ENCODE measurements around the gene BLID. TPM values are rescaled to one million over a fixed set of nuclear protein-coding genes. Genes with fewer than 3 reads are reported as not detected.

BLID gene
- total and polyA plus RNA-seq, 2 experiments from 2014 or later, result not detected

DNA sequence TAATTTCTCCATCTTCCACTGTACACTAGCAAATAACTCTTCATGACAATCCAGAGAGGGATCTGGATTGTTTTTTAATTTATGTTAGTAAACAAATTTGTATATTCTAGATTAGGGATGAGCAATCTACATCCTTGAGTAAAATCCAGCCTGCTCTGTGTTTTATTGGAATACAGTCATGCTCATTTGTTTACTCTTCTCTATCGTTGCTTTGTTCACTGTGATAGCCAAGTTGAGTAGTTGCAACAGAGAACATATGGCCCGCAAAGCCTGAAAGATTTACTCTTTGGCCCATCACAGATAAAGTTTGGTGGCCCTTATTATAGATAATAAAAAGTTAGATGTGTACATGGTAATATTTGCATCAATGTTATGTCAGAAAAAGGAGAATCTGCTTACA is 6.2 kb upstream of the BLID start:
- H3K27ac Mint-ChIP-seq, result no peak overlapping the region
- Histone ChIP-seq H3K4me3 (no peak overlapping the region), H3K9me2 (ENCODE audit: insufficient read depth) (peaks cover 5% of the 10 kb centered on the region; the same call in 1 of the 2 replicates), H3K27ac (ENCODE audit: low read depth) (no peak overlapping the region), H3F3A (replicated peaks; ENCODE audit: low read depth) (no peaks in the 10 kb centered on the region), H3K79me2 (replicated peaks; ENCODE audit: insufficient read depth) (no peaks in the 10 kb centered on the region), H3K36me3 (ENCODE audit: insufficient read depth) (no peaks in the 10 kb centered on the region), H3K4me1 (ENCODE audit: insufficient read depth) (no peaks in the 10 kb centered on the region), H3K27me3 (ENCODE audit: insufficient read depth) (no peaks in the 10 kb centered on the region), H4K20me1 (replicated peaks; ENCODE audit: insufficient read depth) (no peaks in the 10 kb centered on the region), H2AFZ (no peak overlapping the region), H3K4me2 (no peak overlapping the region)
- no peak overlapping the region for H3K4me3 Mint-ChIP-seq
- DNase-seq (ENCODE audit: low spot score) (no peak), ATAC-seq (no peak)
- H3K36me3 Mint-ChIP-seq (ENCODE audit: low read depth), result no peaks in the 10 kb centered on the region
- H3K4me1 Mint-ChIP-seq, result no peaks in the 10 kb centered on the region
- H3K27me3 Mint-ChIP-seq (ENCODE audit: insufficient read depth, low read depth, poor library complexity), result no peaks in the 10 kb centered on the region
- H3K9me3 Mint-ChIP-seq, result no peaks in the 10 kb centered on the region
- TF ChIP-seq ZNF331 (CRISPR knock-in tag; IDR thresholded peaks at IDR 0.05; ENCODE audit: low read depth), result no peak
- no peak for TF ChIP-seq JUNB (IDR thresholded peaks at IDR 0.05; ENCODE audit: unreplicated experiment)
- no peak for TF ChIP-seq EZH2 (IDR thresholded peaks at IDR 0.05; ENCODE audit: low read depth, unreplicated experiment)
- TF ChIP-seq EZH2phosphoT487 (IDR thresholded peaks at IDR 0.05; ENCODE audit: unreplicated experiment), result no peak
- TF ChIP-seq POLR2AphosphoS5 (IDR thresholded peaks at IDR 0.05; ENCODE audit: low read depth), result no peak

DNA sequence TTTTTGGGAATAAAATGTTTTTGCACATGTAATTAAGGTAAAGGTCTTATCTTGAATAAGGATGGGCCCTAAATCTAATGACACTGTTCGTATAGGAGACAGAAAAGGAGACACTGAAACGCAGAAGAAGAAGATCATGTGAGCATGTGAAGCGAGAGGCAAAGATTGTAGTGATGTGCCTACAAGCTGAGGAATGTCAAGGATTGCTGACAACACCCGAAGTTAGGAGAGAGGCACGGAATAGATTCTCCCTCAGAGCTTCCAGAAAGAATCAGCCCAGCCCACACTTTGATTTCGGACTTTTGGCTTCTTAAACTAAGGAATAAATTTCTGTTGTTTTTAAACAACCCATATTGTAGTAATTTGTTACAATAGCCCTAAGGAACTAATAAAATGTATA is 4.1 kb upstream of the BLID start:
- Histone ChIP-seq H3K4me2 (no peak overlapping the region), H2AFZ (no peak overlapping the region), H3K36me3 (ENCODE audit: insufficient read depth) (no peaks in the 10 kb centered on the region), H3K79me2 (replicated peaks; ENCODE audit: insufficient read depth) (no peaks in the 10 kb centered on the region), H3F3A (replicated peaks; ENCODE audit: low read depth) (no peaks in the 10 kb centered on the region), H3K4me1 (ENCODE audit: insufficient read depth) (peaks cover 4% of the 10 kb centered on the region; the same call in 1 of the 2 replicates), H3K27ac (ENCODE audit: low read depth) (no peak overlapping the region), H4K20me1 (replicated peaks; ENCODE audit: insufficient read depth) (no peaks in the 10 kb centered on the region), H3K9me2 (ENCODE audit: insufficient read depth) (peaks cover 5% of the 10 kb centered on the region; the same call in 1 of the 2 replicates), H3K4me3 (no peak overlapping the region), H3K27me3 (ENCODE audit: insufficient read depth) (no peaks in the 10 kb centered on the region)
- Mint-ChIP-seq H3K27ac (no peak overlapping the region), H3K4me3 (no peak overlapping the region), H3K36me3 (ENCODE audit: low read depth) (no peaks in the 10 kb centered on the region), H3K27me3 (ENCODE audit: insufficient read depth, low read depth, poor library complexity) (no peaks in the 10 kb centered on the region), H3K9me3 (no peaks in the 10 kb centered on the region), H3K4me1 (peaks cover 10% of the 10 kb centered on the region; the same call in 2 of the 3 replicates)
- TF ChIP-seq, protein P1, sequence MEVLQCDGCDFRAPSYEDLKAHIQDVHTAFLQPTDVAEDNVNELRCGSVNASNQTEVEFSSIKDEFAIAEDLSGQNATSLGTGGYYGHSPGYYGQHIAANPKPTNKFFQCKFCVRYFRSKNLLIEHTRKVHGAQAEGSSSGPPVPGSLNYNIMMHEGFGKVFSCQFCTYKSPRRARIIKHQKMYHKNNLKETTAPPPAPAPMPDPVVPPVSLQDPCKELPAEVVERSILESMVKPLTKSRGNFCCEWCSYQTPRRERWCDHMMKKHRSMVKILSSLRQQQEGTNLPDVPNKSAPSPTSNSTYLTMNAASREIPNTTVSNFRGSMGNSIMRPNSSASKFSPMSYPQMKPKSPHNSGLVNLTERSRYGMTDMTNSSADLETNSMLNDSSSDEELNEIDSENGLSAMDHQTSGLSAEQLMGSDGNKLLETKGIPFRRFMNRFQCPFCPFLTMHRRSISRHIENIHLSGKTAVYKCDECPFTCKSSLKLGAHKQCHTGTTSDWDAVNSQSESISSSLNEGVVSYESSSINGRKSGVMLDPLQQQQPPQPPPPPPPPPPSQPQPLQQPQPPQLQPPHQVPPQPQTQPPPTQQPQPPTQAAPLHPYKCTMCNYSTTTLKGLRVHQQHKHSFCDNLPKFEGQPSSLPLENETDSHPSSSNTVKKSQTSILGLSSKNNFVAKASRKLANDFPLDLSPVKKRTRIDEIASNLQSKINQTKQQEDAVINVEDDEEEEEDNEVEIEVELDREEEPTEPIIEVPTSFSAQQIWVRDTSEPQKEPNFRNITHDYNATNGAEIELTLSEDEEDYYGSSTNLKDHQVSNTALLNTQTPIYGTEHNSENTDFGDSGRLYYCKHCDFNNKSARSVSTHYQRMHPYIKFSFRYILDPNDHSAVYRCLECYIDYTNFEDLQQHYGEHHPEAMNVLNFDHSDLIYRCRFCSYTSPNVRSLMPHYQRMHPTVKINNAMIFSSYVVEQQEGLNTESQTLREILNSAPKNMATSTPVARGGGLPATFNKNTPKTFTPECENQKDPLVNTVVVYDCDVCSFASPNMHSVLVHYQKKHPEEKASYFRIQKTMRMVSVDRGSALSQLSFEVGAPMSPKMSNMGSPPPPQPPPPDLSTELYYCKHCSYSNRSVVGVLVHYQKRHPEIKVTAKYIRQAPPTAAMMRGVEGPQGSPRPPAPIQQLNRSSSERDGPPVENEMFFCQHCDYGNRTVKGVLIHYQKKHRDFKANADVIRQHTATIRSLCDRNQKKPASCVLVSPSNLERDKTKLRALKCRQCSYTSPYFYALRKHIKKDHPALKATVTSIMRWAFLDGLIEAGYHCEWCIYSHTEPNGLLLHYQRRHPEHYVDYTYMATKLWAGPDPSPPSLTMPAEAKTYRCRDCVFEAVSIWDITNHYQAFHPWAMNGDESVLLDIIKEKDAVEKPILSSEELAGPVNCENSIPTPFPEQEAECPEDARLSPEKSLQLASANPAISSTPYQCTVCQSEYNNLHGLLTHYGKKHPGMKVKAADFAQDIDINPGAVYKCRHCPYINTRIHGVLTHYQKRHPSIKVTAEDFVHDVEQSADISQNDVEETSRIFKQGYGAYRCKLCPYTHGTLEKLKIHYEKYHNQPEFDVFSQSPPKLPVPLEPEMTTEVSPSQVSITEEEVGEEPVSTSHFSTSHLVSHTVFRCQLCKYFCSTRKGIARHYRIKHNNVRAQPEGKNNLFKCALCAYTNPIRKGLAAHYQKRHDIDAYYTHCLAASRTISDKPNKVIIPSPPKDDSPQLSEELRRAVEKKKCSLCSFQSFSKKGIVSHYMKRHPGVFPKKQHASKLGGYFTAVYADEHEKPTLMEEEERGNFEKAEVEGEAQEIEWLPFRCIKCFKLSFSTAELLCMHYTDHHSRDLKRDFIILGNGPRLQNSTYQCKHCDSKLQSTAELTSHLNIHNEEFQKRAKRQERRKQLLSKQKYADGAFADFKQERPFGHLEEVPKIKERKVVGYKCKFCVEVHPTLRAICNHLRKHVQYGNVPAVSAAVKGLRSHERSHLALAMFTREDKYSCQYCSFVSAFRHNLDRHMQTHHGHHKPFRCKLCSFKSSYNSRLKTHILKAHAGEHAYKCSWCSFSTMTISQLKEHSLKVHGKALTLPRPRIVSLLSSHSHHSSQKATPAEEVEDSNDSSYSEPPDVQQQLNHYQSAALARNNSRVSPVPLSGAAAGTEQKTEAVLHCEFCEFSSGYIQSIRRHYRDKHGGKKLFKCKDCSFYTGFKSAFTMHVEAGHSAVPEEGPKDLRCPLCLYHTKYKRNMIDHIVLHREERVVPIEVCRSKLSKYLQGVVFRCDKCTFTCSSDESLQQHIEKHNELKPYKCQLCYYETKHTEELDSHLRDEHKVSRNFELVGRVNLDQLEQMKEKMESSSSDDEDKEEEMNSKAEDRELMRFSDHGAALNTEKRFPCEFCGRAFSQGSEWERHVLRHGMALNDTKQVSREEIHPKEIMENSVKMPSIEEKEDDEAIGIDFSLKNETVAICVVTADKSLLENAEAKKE (CRISPR knock-in tag; IDR thresholded peaks at IDR 0.05), result no peak
- TF ChIP-seq POLR2AphosphoS5 (IDR thresholded peaks at IDR 0.05; ENCODE audit: low read depth) (no peak), CREB1 (CRISPR knock-in tag; IDR thresholded peaks at IDR 0.05; ENCODE audit: low read depth) (no peak), ZNF331 (CRISPR knock-in tag; IDR thresholded peaks at IDR 0.05; ENCODE audit: low read depth) (no peak)
- DNase-seq (ENCODE audit: low spot score) (no peak), ATAC-seq (no peak)

Measured in GM23338 (cell line).